Gastrocnemius medialis (tissue), 4 donors: ENCODE results near the gene RNF224.

Experiments
- CTCF ChIP-seq, 5 experiments: fragments of 450-650 bp in 3 of 5; fragments of 200-600 bp in 2 of 5; sonication (generic) in 2 of 5; IDR thresholded peaks in 4 of 5; conservative IDR thresholded peaks in 1 of 5; 1 replicate in 4 of 5; 2 replicates in 1 of 5; pipeline ENCODE4 v1.5.1; 2016 to 2019; ENCODE audit warnings: antibody characterized with exemption in 5 of 5, mild to moderate bottlenecking in 3 of 5, moderate library complexity in 3 of 5
- POLR2A ChIP-seq, 2 donors: fragments of 450-650 bp; IDR thresholded peaks; one replicate each; pipeline ENCODE4 v1.6.1; 2017; ENCODE audit warnings: antibody characterized with exemption in 2 of 2, mild to moderate bottlenecking in 2 of 2, moderate library complexity in 2 of 2

- TF ChIP-seq CTCF (IDR thresholded peaks at IDR 0.05 in 4 of 5, conservative IDR thresholded peaks at IDR 0.05 in 1 of 5) (no peak), POLR2A (IDR thresholded peaks at IDR 0.05) (no peak)
Measured at GRCh38 chr9:137216188-137216965, 10.9 kb upstream of the RNF224 start.
